Uterus (tissue), 2 donors: Measurements from ENCODE around the gene OBSCN.

Experiments
- POLR2A ChIP-seq, 2 donors: fragments of 450-650 bp; IDR thresholded peaks; one replicate each; pipeline ENCODE4 v1.6.1; 2016; ENCODE audit warnings: antibody characterized with exemption in 2 of 2, mild to moderate bottlenecking in 1 of 2, moderate library complexity in 1 of 2
- TF ChIP-seq, protein P1 (sequence below), 4 experiments: fragments of 200-600 bp in 2 of 4; fragments of 450-650 bp in 2 of 4; sonication (generic) in 2 of 4; IDR thresholded peaks; one replicate each; pipeline ENCODE4 v1.5.1; 2016 to 2019; ENCODE audit warnings: antibody characterized with exemption in 4 of 4, mild to moderate bottlenecking in 2 of 4, moderate library complexity in 1 of 4

GRCh38 chr1:228299901-228300300 lies 92.1 kb downstream of the OBSCN start:
- no peak for TF ChIP-seq POLR2A (IDR thresholded peaks at IDR 0.05)
- TF ChIP-seq, protein P1, sequence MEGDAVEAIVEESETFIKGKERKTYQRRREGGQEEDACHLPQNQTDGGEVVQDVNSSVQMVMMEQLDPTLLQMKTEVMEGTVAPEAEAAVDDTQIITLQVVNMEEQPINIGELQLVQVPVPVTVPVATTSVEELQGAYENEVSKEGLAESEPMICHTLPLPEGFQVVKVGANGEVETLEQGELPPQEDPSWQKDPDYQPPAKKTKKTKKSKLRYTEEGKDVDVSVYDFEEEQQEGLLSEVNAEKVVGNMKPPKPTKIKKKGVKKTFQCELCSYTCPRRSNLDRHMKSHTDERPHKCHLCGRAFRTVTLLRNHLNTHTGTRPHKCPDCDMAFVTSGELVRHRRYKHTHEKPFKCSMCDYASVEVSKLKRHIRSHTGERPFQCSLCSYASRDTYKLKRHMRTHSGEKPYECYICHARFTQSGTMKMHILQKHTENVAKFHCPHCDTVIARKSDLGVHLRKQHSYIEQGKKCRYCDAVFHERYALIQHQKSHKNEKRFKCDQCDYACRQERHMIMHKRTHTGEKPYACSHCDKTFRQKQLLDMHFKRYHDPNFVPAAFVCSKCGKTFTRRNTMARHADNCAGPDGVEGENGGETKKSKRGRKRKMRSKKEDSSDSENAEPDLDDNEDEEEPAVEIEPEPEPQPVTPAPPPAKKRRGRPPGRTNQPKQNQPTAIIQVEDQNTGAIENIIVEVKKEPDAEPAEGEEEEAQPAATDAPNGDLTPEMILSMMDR (IDR thresholded peaks at IDR 0.05) = no peak
